ENCODE measurements around the gene PRSS12.

- TF ChIP-seq FOXA1 (IDR thresholded peaks at IDR 0.05) (no peak), SUZ12 (IDR thresholded peaks at IDR 0.05) (no peak)
These were observed 75.6 kb downstream of the PRSS12 start for GRCh38 chr4:118277243-118277642.

Measured in HEK293T (cell line).